ENCODE measurements around the gene DOK4.

The DOK4 gene

GRCh38 chr16:57424583-57424982 lies 61.7 kb downstream of the DOK4 start:
- no peak for TF ChIP-seq CTCF (IDR thresholded peaks at IDR 0.05; ENCODE audit: low read depth, low read length)
- DNase-seq (ENCODE audit: extremely low read depth, low read depth) = no peak

GRCh38 chr16:57423152-57423551 lies 63.1 kb downstream of the DOK4 start:
- DNase-seq (ENCODE audit: extremely low read depth, low read depth) = no peak
- TF ChIP-seq CTCF (IDR thresholded peaks at IDR 0.05; ENCODE audit: low read depth, low read length) = no peak

- peak; percentile 24 for DNase-seq (ENCODE audit: extremely low read depth, low read depth)
- TF ChIP-seq CTCF (IDR thresholded peaks at IDR 0.05; ENCODE audit: low read depth, low read length) = peak; percentile 80
Observed at GRCh38 chr16:57422026-57422944, 64.0 kb downstream of the DOK4 start.

All from AG09319 (cell line).